Heart left ventricle (tissue), 13 donors: Measurements from ENCODE around the gene NFS1.

Experiments
- POLR2A ChIP-seq, 2 donors: fragments of 450-650 bp; IDR thresholded peaks; one replicate each; pipeline ENCODE4 v1.6.1; 2017; ENCODE audit warnings: antibody characterized with exemption in 2 of 2, mild to moderate bottlenecking in 2 of 2, moderate library complexity in 2 of 2
- TF ChIP-seq, protein P1 (sequence below), 12 donors: fragments of 200-600 bp; sonication (generic) in 4 of 12; IDR thresholded peaks; one replicate each; pipeline versions ENCODE4 v1.5.0 to v1.8.0; 2018 to 2022; ENCODE audit warnings: antibody characterized with exemption in 12 of 12, mild to moderate bottlenecking in 5 of 12
- donor health status: ischemic (EF 13 %, LVEDD 7.1; RV severe dilation, severe dysfunction).
- donor health status: DM: no; HTN: yes; CAD: no.
- donor health status: DM: no; HTN: no; CAD: no.
- donor health status: ischemic (EF 25% LVEDD 6.9; RV normal size, moderate dysfunction).
- donor health status: ischemic (EF 25% LVEDD 5.7; RV mildly dilated, moderate dysfunction).
- donor health status: ischemic (EF 35%, LVEDD 5.7; RV mildly dilated, moderate dysfunction).
- donor health status: nonischemic (EF 11% LVEDD 7.7; RV severe dilation, severe dysfunction).
- donor health status: DM: yes; HTN: yes; CAD: no.
- donor health status: PGD.
- donor health status: ischemic (EF 29% LVEDD 5.4; RV normal size, mild dysfunction).
- donor health status: nonischemic (EF 23%, LVEDD 6.1; RV moderate dilation, normal function).

GRCh38 chr20:35729283-35729807 is 30.2 kb upstream of the NFS1 start:
- TF ChIP-seq, protein P1, sequence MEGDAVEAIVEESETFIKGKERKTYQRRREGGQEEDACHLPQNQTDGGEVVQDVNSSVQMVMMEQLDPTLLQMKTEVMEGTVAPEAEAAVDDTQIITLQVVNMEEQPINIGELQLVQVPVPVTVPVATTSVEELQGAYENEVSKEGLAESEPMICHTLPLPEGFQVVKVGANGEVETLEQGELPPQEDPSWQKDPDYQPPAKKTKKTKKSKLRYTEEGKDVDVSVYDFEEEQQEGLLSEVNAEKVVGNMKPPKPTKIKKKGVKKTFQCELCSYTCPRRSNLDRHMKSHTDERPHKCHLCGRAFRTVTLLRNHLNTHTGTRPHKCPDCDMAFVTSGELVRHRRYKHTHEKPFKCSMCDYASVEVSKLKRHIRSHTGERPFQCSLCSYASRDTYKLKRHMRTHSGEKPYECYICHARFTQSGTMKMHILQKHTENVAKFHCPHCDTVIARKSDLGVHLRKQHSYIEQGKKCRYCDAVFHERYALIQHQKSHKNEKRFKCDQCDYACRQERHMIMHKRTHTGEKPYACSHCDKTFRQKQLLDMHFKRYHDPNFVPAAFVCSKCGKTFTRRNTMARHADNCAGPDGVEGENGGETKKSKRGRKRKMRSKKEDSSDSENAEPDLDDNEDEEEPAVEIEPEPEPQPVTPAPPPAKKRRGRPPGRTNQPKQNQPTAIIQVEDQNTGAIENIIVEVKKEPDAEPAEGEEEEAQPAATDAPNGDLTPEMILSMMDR (IDR thresholded peaks at IDR 0.05), result no peak
- no peak for TF ChIP-seq POLR2A (IDR thresholded peaks at IDR 0.05)
